ENCODE results near the gene TTC7B. TPM values are rescaled to one million over a fixed set of nuclear protein-coding genes. Genes with fewer than 3 reads are reported as not detected.

The TTC7B gene
- total RNA-seq, 1 experiment from 2014 or later = 24.2 TPM

DNA sequence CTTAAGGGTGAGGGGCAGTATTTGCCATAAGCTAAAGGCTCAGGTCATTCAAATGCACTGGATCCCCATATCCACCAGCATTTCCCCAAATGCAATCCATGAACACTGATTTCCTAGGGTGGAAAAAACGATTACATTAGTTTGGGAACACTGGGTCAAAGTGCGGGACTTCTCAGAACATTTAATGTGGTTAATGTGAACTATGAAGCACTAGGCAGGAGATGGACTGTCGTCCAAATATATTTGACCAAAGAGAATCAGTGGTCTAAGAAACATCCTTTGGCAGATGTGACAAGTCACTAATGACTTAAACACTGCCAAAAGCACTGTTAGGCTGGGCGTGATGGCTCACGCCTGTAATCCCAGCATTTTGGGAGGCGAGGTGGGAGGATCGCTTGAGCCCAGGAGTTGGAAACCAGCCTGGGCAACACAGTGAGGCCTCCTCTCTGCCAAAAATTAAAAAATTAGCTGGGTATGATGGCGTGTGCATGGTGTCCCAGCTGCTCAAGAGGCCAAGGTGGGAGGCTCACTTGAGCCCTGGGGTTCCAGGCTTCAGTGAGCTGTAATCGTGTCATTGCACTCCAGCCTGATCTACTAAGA lies 214.0 kb downstream of the TTC7B start:
- DNase-seq (ENCODE audit: low read depth in 1 of 2, low spot score in 2 of 2) = no peak
- H3K4me1 ChIP-seq (replicated peaks) = peaks cover 12% of the 10 kb centered on the region; the same call in 1 of the 2 replicates
- no peaks in the 10 kb centered on the region for H3K27me3 ChIP-seq (replicated peaks)

DNA sequence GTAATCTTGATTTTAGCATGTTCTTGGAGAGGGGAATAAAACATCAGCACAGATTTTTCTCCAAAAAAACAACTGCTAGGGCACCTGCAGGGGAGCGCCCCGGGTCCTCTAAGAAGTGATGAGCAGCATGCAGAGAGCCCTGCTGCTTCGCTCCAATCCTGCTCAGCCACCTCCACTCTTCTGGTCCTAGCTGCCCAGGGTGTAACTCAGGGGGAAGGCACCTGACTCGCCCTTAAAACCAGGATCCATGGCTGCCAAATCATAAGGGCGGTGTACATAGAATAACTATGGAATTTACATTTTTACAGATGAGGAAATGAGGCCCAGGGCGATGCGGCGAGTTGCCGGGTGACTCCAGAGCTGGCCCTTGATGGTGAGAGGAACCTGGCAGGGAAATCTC lies 214.7 kb downstream of the TTC7B start:
- Histone ChIP-seq H3K9me3 (replicated peaks) (no peaks in the 10 kb centered on the region), H3K4me3 (no peak overlapping the region), H3K36me3 (no peaks in the 10 kb centered on the region), H3K4me1 (replicated peaks) (peaks cover 12% of the 10 kb centered on the region; the same call in 1 of the 2 replicates), H3K27me3 (replicated peaks) (no peaks in the 10 kb centered on the region), H3K27ac (no peak overlapping the region)
- DNase-seq (ENCODE audit: low read depth in 1 of 2, low spot score in 2 of 2) = no peak

More for the DNA sequence above, 214.0 kb downstream of the TTC7B start:
- Histone ChIP-seq H3K27ac (no peak overlapping the region), H3K36me3 (no peaks in the 10 kb centered on the region), H3K9me3 (replicated peaks) (no peaks in the 10 kb centered on the region), H3K4me3 (no peak overlapping the region)

DNA sequence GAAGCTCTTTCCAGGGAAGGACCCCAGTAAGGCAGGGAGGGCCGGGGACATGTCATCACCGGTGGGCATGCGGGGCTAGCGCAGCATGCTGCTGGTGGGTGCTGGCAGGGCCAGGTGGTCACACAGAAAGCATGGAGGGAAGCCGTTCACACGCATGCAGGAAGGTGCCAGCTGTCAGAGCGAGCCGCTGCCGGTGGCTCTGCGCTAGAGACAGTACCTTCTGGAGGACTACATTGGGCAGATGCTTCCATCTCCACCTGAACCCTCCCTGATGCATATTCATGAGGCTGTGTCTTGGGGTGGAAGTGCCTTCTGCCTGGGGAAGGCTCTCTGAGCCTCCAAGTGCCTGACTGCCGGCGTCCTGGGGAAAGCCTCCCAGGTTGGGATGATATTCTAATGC lies 215.6 kb downstream of the TTC7B start:
- Histone ChIP-seq H3K27ac (no peak overlapping the region), H3K36me3 (no peaks in the 10 kb centered on the region), H3K27me3 (replicated peaks) (no peaks in the 10 kb centered on the region), H3K4me3 (no peak overlapping the region), H3K4me1 (replicated peaks) (peaks cover 12% of the 10 kb centered on the region; the same call in 1 of the 2 replicates), H3K9me3 (replicated peaks) (no peaks in the 10 kb centered on the region)
- DNase-seq (ENCODE audit: low read depth in 1 of 2, low spot score in 2 of 2) = no peak

DNA sequence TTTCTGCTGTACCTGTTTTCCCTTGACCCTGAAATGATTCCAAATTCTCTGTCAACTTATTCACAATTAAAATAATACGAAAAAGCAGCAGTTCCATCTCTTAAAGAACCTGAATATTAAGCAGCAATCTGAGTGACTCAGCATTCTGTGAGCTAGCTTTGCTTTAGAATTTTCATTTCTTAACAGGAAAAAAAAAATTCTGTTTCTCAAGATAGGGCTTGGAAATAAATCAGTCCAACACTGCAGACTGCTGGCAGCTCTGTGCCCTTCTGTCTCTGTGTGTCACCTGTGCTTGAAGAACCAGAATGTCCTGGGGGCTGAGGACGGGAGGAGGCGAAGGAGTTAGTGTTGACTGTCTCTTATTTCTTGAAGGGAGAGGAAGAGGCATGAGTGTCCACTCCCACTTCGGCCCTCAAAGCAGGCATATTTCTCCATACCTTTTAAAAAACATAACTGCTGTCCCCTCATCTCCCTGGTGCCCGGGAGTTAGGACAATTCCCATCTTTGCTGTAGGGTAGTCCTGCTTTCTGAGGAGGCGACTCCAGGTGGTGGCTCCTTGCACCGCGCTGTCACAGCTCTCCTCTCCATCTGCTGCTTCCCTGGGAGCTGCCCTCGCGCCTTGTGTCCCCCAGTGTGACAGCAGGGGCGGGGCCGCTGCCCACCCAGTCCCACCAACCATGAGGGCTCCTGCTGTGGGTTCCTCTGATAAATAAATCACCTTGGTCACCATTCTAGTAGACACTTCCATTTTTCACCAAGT lies 216.3 kb downstream of the TTC7B start:
- H3K4me1 ChIP-seq (replicated peaks) = peaks cover 12% of the 10 kb centered on the region; the same call in 1 of the 2 replicates
- no peak overlapping the region for H3K4me3 ChIP-seq
- H3K9me3 ChIP-seq (replicated peaks) = no peaks in the 10 kb centered on the region
- DNase-seq (ENCODE audit: low read depth in 1 of 2, low spot score in 2 of 2) = no peak
- no peaks in the 10 kb centered on the region for H3K36me3 ChIP-seq
- no peaks in the 10 kb centered on the region for H3K27me3 ChIP-seq (replicated peaks)
- no peak overlapping the region for H3K27ac ChIP-seq

DNA sequence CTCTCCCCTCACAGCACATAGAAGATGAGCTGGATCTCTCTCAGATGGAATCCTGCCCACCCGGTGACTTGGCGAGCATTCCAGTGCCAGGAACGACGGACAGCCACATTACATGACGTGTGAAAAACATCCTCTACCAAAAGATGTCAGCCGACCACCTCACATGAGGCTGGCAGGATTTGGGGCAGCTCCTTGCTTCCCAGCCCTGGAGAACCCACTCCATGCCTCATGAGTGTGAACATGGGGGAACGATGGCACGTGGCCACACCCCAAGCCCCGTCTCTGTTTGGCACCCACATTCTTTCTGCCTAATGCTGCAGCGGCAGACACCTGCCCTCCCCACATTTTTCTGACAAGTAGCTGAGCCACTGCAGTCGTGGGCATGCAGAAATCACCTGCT lies 216.9 kb downstream of the TTC7B start:
- Histone ChIP-seq H3K27ac (no peak overlapping the region), H3K36me3 (no peaks in the 10 kb centered on the region), H3K9me3 (replicated peaks) (no peaks in the 10 kb centered on the region), H3K4me1 (replicated peaks) (peaks cover 12% of the 10 kb centered on the region; the same call in 1 of the 2 replicates), H3K27me3 (replicated peaks) (no peaks in the 10 kb centered on the region), H3K4me3 (no peak overlapping the region)
- DNase-seq (ENCODE audit: low read depth in 1 of 2, low spot score in 2 of 2) = no peak

DNA sequence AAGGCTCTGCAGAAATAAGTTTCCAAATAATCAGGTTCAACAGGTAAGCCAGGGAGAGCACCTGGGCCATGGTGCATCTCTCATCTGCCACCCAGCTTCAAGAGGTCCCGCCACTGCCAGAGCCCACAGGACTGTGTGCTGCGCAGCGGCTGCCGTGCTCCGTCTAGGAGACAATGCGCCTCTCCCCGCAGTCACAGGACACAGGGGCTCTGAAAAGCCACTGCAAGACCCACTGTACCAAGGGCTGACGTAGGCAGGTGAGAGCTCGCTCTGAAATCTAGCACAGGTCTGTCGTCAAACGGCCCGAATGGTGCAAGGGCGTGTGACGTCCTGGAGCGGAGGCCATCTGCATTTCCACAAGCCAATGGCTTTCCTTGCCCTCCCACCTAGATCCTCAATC lies 218.3 kb downstream of the TTC7B start:
- H3K4me3 ChIP-seq = no peak overlapping the region
- H3K9me3 ChIP-seq (replicated peaks) = no peaks in the 10 kb centered on the region
- DNase-seq (ENCODE audit: low read depth in 1 of 2, low spot score in 2 of 2) = no peak
- peaks cover 2% of the 10 kb centered on the region; the same call in 1 of the 2 replicates for H3K4me1 ChIP-seq (replicated peaks)
- H3K27me3 ChIP-seq (replicated peaks) = no peaks in the 10 kb centered on the region
- no peak overlapping the region for H3K27ac ChIP-seq
- no peaks in the 10 kb centered on the region for H3K36me3 ChIP-seq

DNA sequence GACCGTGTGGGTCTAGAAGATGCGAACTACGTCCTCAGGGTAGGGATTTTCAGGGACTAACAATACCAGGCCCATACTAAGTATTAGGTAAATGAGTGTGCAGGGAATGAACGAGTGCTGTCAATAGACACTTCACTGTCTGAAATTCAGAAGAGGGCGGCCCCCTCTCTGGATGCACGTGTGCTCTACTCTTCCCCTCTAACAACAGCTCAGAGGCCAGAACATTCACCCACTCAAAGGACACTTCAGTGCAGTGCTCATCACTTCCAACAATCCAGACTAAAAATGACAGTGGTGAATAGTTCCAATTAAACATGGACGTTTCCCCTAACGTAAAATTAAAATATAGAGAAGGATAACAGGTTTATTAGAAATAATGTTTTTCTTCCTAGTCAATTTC lies 219.5 kb downstream of the TTC7B start:
- H3K27me3 ChIP-seq (replicated peaks) = no peaks in the 10 kb centered on the region
- no peak overlapping the region for H3K4me3 ChIP-seq
- no peak for DNase-seq (ENCODE audit: low read depth in 1 of 2, low spot score in 2 of 2)
- H3K27ac ChIP-seq = no peak overlapping the region
- H3K4me1 ChIP-seq (replicated peaks) = no peaks in the 10 kb centered on the region
- H3K36me3 ChIP-seq = no peaks in the 10 kb centered on the region
- H3K9me3 ChIP-seq (replicated peaks) = no peaks in the 10 kb centered on the region

DNA sequence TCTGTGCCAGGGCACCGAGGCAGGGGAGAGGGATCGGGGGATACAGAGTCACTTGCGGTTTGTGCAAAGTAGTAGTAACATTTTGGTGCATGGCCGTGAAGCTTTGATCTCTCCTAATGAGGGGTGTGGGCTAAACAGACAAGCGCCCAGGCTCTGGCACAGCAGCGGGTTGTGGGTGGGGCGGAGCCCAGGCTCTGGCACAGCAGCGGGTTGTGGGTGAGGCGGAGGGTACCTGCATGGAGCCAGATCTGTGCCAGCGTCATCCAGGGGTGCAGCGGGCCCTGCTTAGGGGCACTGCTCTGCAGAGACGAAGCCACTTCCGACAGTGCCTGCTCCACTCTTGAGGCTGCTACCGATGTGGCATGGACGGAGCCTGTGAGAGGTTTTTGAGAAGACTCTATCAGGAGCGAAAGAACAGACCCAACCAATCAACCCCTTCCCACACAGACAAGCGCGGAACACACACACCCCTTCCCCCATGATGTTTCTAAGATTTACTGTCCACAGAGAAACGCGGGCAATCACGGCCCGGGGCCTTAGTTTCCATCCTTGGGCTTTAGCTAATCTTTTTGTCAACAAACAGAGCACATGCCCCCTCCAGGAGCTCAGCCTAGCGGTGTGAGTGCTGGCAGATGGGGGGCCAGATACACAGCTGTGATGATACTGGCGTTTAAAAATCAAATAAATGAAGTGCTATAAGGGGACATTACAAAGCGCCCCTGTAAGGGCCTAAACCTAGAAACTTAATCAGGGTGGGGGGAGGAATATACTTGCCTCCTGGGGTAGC lies 222.8 kb downstream of the TTC7B start:
- H3K27ac ChIP-seq = no peak overlapping the region
- no peak for DNase-seq (ENCODE audit: low read depth in 1 of 2, low spot score in 2 of 2)
- H3K4me3 ChIP-seq = no peak overlapping the region
- no peaks in the 10 kb centered on the region for H3K4me1 ChIP-seq (replicated peaks)
- no peaks in the 10 kb centered on the region for H3K9me3 ChIP-seq (replicated peaks)
- no peaks in the 10 kb centered on the region for H3K27me3 ChIP-seq (replicated peaks)
- no peaks in the 10 kb centered on the region for H3K36me3 ChIP-seq

DNA sequence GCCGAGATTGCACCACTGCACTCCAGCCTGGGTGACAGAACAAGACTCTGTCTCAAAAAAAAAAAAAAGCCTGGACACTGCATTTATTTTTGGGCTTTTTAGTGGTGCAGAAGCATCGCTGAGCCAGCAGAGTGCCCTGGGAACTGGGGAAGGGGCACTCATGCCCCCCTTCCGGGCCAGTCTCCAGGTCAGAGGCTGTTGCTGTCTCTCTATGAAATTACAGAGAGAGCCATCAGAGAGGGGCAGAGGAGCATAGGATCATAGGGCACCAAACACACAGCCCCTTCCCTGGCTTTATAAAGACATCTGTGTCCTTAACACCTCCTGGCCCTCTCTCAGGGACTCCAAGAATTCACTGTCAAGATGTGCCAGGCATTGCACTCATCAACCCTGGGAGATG lies 223.6 kb downstream of the TTC7B start:
- no peak for DNase-seq (ENCODE audit: low read depth in 1 of 2, low spot score in 2 of 2)
- Histone ChIP-seq H3K36me3 (no peaks in the 10 kb centered on the region), H3K4me1 (replicated peaks) (no peaks in the 10 kb centered on the region), H3K27ac (no peak overlapping the region), H3K9me3 (replicated peaks) (no peaks in the 10 kb centered on the region), H3K4me3 (no peak overlapping the region), H3K27me3 (replicated peaks) (no peaks in the 10 kb centered on the region)

DNA sequence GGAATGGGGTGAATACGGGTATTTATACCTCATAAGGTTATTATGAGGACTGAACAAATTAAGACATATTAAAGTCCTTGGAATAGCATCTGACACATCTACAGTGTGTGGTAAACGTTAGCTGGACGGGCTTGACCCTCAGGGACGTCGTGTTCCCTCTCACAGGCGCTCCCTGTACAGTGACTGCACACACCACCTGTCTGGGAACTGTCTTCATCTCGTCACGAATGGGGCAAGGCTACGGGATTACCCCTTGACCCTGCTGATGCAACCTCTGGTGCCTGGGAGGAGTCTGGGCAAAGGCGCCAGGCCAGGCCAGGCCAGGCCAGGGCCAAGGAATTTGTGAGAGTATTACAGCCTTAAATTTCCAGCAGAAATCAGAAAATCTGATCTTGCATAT lies 228.3 kb downstream of the TTC7B start:
- Histone ChIP-seq H3K36me3 (no peaks in the 10 kb centered on the region), H3K27ac (no peak overlapping the region), H3K4me1 (replicated peaks) (no peaks in the 10 kb centered on the region), H3K27me3 (replicated peaks) (no peaks in the 10 kb centered on the region), H3K4me3 (no peak overlapping the region), H3K9me3 (replicated peaks) (no peaks in the 10 kb centered on the region)
- DNase-seq (ENCODE audit: low read depth in 1 of 2, low spot score in 2 of 2) = no peak

DNA sequence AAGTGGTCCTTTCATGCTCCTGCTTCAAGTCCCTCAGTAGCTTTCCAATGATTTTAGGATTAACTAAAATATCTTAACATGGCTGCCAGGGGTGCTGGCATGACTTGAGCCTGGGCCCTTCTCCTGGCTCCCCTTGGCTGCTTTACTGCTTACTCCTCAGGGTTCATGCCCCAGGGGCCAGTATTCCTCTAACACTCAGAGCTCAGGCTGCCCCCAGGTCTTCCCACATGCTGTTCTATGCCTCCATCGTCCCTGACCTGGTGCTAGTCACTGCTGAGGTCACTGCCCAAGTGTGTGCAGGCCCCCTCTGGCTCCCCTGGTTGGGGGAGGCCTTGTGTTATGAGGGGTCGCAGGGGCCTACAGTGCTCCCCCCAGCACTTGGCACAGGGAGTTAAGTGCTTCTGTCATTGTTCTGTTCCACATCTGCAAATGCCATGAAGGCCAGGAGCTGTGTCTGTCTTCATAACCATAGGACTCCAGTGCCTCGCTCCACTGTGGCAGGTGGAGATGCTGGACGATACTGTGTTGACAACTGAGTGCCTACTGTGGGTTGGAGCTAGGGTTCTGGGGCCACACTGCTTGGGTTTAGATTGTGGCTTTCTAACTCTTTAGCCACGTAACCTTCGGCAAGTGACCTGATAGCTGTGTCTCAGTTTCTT lies 228.8 kb downstream of the TTC7B start:
- Histone ChIP-seq H3K36me3 (no peaks in the 10 kb centered on the region), H3K9me3 (replicated peaks) (no peaks in the 10 kb centered on the region), H3K27ac (no peak overlapping the region), H3K27me3 (replicated peaks) (no peaks in the 10 kb centered on the region), H3K4me1 (replicated peaks) (no peaks in the 10 kb centered on the region), H3K4me3 (no peak overlapping the region)
- DNase-seq (ENCODE audit: low read depth in 1 of 2, low spot score in 2 of 2) = no peak

DNA sequence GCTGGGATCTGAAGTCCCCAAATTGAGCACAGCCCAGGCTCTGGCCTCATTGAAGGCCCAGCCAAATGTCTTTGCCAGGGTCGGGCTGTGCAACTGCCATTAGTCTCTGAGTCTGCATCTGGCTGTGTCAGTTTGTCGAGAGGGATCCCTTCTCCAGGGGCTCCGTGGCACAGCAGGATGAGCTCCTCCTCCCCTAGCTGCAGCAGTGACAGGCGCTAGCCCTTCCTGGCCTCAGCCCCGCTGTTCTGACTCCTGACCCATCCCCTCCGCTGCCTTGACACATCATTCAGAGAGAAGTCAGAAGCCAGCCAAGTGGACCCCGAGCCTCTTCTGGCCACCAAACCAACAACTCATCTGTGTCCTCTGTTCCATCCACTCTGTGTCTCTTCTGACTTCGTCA lies 231.1 kb downstream of the TTC7B start:
- Histone ChIP-seq H3K27ac (no peak overlapping the region), H3K4me1 (replicated peaks) (no peaks in the 10 kb centered on the region), H3K4me3 (no peak overlapping the region), H3K36me3 (no peaks in the 10 kb centered on the region), H3K9me3 (replicated peaks) (no peaks in the 10 kb centered on the region), H3K27me3 (replicated peaks) (no peaks in the 10 kb centered on the region)
- no peak for DNase-seq (ENCODE audit: low read depth in 1 of 2, low spot score in 2 of 2)

DNA sequence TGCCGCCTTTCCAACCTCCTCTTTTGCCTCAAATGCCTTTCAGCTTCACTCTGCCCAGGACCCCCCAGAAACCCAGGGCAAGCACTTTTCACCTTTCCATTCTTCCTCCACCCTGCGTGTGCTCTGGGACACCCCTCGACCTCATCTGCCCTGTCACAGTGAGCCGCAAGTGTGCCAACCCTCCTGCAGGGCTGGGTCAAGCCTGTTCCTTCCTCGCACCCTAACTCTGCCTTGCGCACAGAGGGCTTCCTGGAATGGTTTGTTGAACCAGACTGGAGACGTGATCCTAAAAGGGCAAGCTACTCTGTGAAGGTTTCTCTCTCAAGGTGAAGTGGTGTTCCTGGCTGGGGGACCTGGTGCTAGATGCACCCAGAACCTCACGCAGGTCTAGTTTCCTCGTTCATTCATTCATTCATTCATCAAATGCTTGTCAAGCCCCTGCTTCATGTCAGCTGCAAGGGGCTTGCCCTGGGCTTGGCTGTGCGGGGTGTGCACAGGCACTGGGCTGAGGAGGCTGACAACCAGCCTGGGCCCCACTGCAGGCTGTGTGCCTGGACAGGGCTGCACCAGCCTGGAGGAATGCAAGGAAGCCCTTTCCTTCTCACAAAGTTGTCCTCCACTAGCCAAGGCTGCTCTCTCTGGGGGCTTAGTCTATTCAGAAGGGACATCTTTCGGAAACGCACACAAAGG lies 232.2 kb downstream of the TTC7B start:
- no peaks in the 10 kb centered on the region for H3K9me3 ChIP-seq (replicated peaks)
- no peaks in the 10 kb centered on the region for H3K27me3 ChIP-seq (replicated peaks)
- H3K4me1 ChIP-seq (replicated peaks) = no peaks in the 10 kb centered on the region
- no peak overlapping the region for H3K27ac ChIP-seq
- DNase-seq (ENCODE audit: low read depth in 1 of 2, low spot score in 2 of 2) = no peak
- no peak overlapping the region for H3K4me3 ChIP-seq
- H3K36me3 ChIP-seq = no peaks in the 10 kb centered on the region
